ENCODE measurements around the gene HSPB9.
A peak's percentile ranks its signal among the peaks of the same experiment; 100 is the strongest.
"Not testable (repeated sequence)": the region's sequence is repeated elsewhere in the genome, so short reads cannot be mapped to it uniquely, and the experiment has no call there.

Gene HSPB9

DNA sequence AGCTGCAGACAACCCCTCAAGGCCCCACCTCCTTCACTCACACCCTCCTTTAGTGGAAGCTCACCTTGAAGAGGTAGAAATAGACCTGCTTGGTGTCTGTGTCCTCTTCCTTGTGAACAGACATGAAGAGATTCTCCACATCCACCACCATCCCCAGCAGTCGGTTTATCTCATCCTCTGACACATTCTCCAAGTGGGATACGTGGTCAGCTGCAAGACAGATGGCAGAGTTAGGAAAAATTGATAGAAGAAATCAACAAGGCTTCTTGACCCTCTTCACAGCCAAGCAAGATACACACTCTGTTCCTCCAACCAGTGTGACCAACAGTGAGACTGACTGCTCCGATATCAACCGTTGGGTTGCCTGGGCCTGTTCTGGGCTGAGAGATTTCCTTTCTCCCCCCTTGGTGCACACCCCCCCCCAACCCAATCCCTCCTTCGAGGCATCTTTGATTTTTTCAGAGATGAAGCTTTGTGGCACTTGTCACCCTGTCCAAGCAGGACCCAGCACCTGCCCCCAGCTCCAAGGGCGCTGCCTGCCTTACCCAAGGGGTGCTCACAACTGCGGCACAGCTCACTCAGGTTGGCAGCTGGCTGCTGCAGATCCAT is 2.3 kb upstream of the HSPB9 start:
- DNase-seq (ENCODE audit: low spot score), result no peak

DNA sequence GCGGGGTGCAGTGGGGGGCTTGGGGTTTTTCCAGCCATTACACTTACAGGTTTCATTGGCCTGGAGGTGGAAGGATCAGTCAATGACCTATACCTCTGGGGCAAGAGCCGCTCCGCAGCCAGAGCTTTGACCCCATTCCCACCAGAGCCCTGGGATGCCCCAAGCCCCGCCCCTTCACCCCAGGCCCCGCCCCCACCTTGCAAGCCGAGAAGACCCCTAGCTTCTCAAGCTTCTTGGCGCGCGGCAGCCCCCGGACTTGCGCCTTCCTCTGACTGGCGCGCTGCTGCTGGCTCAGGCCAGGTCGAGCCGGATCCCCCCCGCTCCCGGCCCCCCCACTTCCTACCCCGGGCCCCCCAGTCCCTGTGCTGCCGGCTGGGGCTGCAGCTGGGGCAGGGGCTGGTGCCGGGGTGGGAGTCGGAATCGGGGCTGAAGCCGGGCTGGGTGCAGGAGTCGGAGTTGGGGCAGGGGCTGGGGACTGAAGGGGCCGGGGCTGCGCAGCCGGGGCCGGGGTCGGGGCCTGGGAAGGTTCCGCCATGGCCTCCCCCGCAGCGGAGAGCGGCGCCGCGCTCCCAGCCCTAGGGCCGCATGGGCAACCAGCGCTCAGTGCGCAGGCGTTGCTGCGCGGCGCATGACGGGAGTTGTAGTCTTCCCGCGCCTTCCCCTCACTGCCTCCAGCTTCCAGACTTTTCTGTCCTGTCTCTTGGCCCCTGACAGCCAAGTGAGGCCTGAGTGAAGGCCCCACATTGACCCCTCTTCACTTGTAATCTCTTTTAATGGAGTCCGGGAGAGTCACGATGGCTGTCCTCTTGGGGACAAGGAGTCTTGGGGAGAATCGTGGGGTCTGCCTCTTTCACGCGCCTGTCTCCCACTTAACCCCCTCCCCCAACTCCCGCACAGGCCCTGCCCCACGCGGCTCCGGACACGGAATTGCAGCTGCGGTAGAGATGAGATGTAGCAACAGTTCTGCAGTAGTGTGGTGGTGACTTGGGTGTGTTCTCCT is 1.5 kb upstream of the HSPB9 start, which contains the start of gene KAT2A:
Gene KAT2A (minus strand): TSS at position 598 of the 1,000 bp plus-strand sequence. CDS start 63 bp downstream, at position 535.
- DNase-seq (ENCODE audit: low spot score), result peak; percentile 96

DNA sequence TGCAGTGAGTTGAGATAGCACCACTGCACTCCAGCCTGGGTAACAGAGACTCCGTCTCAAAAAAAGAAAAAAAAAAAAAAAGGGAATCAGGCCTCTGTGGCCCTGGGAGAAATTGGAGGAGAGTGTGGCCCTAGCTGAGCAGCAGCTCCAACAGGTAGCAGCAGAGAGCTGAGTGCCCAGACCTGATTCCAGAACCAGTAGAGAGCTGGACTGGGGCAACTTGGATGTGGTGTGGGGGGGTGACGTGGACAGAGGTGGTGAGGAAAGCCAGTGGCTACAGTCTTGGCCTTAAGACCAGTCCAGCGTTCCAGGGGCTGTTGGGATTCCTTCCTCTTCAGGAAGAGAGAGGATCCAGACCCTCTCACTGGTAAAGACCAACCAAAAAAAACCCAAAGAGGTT is 1.7 kb downstream of the HSPB9 start:
- no peak for DNase-seq (ENCODE audit: low spot score)

DNA sequence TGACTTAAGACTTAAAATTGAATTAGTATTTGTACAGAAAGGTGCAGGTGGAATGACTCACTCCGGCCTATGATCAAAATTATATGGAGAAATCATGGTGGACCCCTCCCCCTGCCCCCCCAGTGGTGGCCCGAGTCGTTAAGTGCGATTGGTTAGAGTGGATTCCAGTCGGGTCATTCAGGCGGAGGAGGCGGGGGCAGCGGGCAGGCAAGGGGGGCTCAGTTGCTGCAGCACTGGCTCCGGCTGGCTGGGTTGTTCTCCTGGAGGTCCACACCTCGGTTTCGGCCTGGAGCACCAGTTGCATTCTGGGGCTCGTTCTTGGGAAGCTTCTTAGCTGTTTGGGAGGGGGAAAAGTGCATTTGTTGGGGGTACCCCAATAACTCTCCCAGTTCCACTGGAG is 3.0 kb downstream of the HSPB9 start:
- DNase-seq (ENCODE audit: low spot score), result no peak

DNA sequence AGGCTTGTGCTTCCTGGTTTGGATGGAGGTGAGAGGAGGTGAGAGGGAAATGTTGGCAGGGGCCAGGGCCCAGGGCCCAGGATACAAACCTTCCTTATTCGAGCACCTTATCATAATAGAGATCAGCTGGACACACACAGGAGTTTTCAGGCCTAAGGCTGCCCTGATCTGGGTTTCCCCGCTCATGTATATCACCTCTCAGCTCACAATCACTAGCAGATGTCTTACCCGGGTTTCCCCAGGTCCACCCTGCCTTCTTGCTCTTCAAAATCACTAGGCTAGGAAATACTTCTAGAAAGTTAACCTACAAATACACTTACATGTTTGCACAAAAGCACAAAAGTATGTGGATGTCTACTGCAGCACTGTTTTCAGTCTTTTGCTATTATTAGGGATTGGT is 4.2 kb downstream of the HSPB9 start:
- DNase-seq (ENCODE audit: low spot score), result no peak

DNA sequence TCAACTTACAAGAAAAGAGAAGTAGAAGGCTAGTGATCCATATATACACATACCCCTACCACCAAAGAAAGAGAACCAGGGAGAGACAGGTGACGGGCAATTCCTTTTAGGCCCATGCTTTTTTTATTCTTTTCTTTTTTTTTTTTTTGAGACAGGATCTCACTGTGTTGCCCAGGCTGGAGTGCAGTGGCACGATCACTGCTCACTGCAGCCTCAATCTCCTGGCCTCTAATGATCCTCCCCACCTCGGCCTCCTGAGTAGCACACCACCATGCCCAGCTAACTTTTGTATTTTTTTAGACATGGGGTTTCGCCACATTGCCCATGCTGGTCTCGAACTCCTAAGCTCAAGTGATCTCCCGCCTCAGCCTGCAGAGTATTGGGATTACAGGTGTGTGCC is 4.8 kb downstream of the HSPB9 start:
- DNase-seq (ENCODE audit: low spot score), result no peak

DNA sequence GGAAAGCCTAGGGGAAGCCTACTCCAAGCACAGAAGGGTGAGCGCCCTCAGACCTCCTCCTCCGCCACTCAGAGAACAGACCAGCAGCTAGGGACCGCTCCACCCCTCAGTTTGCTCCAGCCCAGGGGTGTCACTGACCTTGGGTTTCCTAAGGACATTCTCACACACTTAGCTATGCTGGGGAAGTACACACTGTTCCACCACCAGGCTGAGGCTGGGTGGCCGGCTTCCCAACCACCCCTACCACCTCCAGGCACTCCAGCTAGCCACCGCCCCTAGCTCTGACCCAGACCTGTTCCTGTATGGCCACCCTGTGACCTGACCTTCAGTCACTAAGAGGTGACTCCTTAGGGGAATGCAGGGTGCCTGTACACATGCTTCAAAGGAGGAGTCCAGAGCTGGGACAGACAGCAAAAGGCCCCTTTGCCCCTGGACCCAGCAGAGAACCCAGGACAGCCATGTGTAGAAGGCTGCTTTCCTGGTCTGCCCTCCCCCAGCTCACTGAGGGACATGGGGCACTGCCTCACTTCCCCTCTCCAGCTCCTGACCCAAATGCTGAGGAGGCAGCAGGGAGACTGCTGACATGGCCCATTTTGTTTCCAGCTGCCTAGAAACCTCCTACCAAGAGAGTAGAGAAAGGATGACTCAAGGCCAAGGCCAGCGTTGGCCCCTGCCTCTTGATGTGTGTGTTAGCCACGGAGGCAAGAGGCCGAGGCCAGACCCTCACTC is 6.7 kb downstream of the HSPB9 start:
- DNase-seq (ENCODE audit: low spot score), result no peak

DNA sequence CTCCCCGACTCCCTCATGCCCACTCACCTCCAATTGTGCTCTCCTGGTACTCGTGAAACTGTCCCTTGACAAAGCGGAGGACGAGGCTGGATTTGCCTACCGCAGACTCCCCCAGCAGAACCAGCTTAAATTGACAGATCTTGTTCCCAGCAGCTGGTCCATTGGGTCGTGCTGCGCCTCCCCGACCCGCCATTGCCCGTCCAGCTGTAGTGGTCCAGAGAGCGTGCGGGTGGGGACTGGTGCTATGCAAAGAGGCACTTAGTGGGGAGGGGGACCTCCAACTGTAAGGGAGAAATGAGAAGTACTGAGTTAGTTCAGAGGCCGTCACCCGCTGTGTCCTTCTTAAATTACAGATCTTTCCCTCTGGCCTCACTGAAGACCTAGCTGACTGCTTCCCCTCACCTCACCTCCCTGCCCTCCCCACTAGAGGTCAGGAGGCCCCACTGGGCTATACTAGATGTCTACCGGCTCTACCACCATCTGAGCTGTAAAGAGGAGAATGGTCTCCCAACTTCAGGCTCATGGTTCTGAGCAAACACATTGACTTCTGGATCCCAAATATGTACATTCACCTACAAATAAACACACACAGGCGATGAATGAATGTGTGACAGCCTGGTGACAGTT is 7.8 kb downstream of the HSPB9 start:
- no peak for DNase-seq (ENCODE audit: low spot score)

DNA sequence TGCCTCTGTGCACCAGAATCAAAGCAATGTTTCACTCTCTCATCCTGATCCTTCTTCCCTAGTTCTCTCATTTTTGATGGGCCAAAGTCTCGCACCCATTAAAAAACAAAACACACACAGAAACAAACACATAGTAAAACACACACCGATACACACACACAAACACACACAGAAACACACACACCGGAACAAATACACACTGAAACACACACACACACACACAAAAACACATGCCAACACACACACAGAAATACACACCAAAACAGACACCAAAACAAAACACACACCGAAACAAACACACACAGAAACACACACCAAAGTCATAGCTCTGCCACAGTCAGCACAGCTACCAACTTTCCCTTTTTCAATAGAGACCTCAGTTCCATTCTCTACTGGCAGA is 8.6 kb downstream of the HSPB9 start:
- no peak for DNase-seq (ENCODE audit: low spot score)

DNA sequence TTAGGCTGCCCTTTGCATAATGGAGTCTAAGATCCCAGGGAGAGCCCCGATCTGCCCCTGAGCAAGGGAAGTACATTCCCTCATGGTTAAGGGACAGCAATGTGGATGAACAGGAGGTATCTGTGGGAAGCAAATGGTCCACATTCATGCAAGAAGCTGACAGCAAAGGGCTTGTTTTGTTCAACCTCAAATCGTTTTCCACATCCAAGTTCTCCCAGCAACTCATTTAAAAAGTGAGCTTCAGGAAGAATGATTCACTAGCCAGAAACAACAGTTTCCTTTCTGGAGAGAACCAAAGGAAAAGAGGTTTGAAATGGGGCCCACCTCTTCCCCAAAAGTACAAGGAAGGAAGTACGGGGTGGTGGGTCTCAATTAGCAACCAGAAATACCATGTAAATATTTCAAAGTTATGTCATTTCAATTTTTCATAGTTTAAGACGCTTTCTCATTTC is 9.4 kb downstream of the HSPB9 start:
- DNase-seq (ENCODE audit: low spot score), result no peak

DNA sequence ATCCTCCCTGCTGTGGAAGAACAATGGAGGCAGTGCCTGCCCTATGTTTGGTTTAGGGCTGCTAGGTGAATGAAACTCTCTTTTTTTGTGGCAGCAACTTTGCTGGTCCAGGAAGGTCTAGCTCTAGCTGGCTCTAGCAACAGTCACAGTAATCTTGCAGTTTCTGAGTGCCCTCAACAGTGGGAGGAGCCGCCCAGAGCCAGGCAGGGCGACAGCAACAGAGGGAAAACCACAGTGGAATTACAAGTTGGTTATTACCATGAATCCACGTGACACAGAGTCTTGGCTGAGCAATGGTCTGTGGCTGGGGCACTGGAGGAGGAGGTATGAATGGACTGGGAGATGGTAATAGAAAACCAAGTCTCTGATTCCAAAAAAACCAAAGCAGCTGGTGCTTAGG is 10.3 kb downstream of the HSPB9 start:
- no peak for DNase-seq (ENCODE audit: low spot score)

DNA sequence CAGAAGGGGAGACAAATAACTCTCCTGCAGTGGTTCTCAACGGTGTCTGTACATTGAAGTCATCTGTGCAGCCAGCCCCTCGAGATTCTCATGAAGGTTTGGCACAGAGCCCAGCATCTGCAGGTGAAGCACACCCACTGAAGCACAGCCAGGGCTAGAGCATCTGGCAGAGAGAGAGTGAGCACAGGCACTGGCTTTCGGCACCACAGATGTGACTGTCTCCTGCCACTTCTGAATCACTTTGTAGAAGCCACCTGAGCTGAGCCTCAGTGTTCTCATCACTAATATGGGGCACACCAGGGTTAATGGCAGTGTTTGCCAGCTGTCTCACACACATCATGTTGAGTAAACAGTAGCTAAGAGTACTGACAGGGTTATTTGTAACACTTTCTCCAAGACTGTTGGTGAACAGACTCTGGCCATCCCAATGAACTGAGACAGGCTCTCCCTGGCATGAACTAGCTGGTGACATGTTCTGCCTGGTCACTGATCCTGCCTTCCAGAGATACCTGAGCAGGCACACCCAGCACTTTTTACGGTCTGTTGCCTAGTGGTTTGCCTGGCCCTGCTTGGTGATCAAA is 10.9 kb downstream of the HSPB9 start:
- no peak for DNase-seq (ENCODE audit: low spot score)

DNA sequence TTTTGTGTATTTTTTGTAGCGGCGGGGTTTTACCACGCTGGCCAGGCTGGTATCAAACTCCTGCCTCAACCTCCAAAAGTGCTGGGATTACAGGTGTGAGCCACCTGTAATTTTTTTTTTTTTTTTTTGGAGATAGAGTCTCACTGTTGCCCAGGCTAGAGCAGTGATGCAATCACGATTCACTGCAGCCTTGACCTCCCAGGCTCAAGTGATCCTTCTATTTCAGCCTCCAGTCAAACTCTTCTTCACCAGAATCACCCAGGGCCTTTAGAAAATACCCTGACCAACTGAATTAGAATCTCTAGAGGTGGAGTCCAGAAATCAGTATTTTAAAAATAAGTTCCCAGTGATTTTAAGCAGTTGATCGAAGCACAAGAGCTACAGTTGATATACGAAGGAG is 12.5 kb downstream of the HSPB9 start:
- DNase-seq (ENCODE audit: low spot score), result no peak

DNA sequence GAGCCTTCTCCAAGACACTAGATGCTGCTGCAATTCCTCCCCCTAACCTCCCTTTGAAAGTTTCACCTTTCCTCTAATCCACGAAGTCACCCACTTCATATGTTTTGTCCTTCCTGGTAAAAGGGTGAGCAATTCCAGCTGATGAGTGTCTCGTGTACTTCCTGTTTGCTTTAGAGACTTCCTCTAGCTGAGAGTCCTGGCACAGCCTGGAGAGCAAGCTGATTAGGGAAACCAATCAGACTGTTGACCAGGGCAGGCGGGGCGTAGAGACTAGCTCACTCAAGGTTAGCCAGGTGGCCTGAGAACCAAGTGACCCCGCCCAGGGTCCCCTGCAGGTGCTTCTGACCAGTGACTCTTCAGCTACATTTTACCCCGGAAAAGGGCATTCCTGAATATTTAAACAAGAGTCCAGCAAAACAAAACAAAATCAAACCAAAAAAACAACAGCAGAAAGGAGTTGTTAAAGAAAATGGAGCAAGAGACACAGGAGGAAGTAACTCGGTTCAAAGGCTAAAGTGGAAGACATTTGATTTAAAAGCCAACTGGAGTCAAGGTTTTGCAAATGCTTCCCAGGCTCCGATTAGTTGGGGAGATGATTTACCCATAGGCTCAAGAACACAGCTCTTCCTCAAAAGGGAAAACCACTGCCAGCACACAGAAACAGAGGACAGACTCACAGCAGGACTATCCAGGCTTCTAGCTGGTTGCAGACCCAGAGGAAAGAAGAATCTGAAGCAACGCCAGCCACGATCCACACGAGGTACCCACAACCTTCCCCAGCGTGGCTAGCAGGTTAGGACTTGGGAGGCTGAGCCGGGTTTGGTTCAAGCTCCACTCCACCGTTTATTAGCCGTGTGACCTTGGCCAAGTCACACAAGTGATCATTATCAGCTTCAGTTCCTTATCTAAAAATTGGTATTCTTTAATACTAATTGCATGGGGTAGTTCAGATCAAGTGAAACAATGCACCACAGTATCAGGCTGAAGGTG is 13.4 kb downstream of the HSPB9 start:
- peak; percentile 59 for DNase-seq (ENCODE audit: low spot score)

DNA sequence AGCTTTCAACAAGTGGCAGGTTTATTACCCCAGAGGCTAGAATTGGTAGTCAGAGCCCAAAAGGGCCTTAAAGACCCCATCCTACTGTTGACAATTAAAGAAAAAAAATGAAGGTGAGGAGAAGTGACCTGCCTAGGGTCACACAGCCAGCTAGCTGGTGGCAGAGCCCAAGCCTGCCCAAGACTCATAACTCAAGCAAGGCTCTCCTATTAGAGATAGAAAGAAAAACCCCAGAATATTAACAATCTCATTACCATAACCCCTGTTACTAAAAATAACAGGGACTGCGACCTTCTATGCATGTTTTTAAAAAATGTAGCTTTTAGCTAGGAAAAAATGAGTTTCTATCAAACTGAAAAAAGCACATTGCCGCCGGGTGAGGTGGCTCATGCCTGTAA is 14.0 kb downstream of the HSPB9 start:
- no peak for DNase-seq (ENCODE audit: low spot score)

DNA sequence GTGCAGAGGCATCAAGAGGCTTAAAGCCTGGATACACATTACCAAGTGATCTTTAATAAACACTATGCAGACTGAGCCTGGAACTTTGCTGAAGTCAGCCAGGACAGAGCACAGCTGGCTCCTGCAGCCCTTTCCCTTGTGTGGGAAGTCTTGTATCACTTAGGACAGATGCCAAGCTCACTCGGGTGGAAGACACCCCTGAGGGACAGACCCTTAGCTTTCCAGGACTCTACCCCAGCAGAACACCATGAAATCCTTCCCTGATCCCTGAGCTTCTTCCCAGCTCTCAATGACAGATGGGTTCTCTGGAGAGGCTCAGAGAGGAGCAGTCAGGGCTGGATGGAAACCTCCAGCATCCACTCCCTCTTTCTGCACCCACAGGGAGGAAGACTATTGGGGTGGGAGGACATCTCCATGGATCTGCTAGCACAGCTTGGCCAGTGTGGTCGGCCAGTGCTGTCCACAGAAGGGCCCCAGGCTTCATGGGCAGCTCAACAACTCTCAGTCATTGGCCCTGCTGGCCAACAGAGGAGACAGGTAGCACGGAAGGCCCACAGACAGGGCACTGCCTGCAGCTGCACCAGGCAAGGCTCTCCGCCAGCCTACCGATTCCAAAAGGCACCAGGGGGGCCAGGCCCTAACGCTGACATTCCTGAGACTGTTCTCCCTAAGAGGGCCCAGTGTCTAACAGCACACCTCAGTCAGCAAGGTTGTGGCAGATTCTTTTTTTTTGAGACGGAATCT is 16.3 kb downstream of the HSPB9 start:
- DNase-seq (ENCODE audit: low spot score), result no peak

DNA sequence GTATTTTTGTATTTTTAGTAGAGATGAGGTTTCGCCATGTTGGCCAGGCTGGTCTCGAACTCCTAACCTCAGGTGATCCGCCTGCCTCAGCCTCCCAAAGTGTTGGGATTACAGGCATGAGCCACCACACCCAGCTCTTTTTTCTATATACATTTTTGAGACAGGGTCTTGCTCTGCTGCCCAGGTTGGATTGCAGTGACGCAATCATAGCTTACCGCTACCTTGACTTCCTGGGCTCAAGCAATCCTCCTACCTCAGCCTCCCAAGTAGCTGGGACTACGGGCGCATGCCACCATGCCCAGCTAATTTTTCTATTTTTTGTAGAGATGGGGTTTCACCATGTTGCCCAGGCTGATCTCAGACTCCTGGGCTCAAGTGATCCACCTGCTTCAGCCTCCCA is 18.1 kb downstream of the HSPB9 start:
- DNase-seq (ENCODE audit: low spot score), result not testable (repeated sequence)

DNA sequence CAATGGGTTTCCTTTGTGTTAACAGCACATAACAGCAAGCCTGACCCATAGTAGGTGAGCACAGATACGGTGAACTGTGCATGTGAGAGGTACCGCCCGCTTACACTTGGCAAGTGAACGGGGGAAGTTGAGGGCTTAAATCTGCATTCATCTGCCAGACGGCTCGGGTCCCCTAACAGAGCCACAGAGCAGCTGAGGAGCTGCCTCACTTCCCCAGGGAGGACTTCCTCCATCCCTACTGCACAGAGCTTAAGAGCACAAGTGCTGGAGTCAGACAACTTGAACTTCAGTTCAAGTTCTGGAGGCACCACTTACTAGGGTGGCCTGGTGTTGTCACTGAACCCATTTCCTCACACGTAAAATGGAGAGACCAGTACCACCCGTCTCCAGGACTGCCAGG is 18.8 kb downstream of the HSPB9 start:
- DNase-seq (ENCODE audit: low spot score), result no peak

DNA sequence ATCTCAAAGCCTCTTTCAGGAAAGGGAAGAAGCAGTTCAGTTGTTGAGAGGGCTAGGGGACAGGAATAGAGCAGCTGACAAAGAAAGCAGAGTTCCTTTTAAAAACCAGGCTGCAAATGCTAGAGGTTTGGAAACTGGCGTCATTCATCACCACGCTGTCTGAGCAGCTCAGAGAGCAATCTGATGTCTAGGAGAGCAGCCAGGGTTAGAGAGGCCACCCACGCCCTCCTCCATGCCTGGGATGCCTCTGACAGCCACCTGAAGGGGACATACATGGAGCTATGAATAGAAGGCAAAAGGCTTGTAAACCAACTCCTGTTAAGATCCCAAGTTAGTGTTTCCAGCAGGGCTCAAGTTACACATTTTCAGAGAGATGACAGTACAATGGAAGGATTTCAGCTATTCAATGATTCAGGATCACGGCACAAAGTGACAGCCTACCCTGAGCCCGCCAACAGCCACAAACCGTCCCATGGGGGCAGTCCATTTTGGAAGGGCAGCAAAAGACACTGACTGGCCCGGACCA is 19.8 kb downstream of the HSPB9 start:
- DNase-seq (ENCODE audit: low spot score), result no peak

DNA sequence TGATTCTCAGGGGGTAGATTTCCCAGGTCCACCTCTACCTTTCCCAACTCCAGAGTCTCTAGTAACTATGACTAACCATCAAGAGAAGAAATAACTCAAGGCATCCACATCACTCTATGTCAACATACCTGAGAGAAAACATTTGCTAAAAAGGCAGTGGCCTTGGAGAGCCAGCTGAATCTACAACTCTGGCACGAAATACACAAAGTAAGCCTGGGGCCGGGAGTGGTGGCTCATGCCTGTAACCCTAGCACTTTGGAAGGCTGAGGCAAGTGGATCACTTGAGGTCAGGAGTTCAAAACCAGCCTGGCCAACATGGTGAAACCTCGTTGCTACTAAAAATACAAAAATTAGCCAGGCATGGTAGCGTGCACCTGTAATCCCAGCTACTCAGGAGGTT is 20.5 kb downstream of the HSPB9 start:
- not testable (repeated sequence) for DNase-seq (ENCODE audit: low spot score)

Measured in HuH-7.5 (cell line).